ENCODE measurements around the gene ZNF568.

Gene ZNF568

GRCh38 chr19:36999313-36999712, 83.2 kb downstream of the ZNF568 start:
- DNase-seq (ENCODE audit: low spot score) = no peak

- no peak for DNase-seq (ENCODE audit: low spot score)
Observed at GRCh38 chr19:37007587-37008220, 91.6 kb downstream of the ZNF568 start.

- no peak for DNase-seq (ENCODE audit: low spot score)
Observed at GRCh38 chr19:37009871-37010270, 93.7 kb downstream of the ZNF568 start.

- DNase-seq (ENCODE audit: low spot score) = no peak
Observed at GRCh38 chr19:37012093-37012745, 96.1 kb downstream of the ZNF568 start.

DNA sequence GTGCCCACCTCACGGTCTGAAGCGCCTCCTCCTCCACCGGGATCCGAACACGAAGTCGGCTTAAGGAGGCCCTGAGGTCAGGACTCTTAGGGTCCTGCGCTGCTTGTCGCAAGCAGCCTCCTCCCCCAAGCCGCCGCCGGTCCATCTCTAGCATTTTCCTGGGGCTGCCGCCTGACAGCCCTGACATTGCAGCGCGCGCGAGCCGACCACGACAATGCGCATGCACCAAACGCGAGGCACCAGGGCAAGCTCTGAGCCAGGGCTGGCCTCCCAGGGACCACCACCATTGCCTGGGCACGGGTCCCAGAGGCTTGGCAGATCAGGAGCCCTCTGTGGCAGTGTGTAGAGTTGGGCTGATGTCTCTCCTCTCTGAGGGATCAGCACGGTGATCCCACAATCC, 98.3 kb downstream of the ZNF568 start:
- no peak for DNase-seq (ENCODE audit: low spot score)

DNA sequence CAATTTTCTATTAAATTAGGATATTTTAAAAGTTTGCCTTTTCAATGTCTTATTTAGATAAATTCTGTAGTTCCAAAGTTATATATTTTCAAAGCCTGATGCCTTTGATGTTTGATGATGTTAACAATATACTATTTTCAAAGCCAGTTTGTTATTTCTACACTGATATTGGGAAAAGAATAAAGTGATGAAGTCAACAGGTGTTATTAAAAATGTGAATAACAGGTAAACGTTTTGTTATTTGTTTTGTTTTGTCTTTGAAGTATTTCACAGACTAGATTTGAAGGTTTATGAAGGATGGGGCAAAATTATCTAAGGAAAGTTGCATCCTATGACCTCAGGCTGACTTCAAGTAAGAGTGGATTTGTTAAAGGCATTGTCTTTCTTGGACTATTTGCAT, 129.0 kb downstream of the ZNF568 start:
- no peak for DNase-seq (ENCODE audit: low spot score)
